NCI-H146 (cell line): ENCODE data around the gene DGKE.

Experiments used
- DNase-seq: peaks from one replicate; lab custom pipeline; 2025; lab: John Stamatoyannopoulos, UW

DGKE gene

DNA sequence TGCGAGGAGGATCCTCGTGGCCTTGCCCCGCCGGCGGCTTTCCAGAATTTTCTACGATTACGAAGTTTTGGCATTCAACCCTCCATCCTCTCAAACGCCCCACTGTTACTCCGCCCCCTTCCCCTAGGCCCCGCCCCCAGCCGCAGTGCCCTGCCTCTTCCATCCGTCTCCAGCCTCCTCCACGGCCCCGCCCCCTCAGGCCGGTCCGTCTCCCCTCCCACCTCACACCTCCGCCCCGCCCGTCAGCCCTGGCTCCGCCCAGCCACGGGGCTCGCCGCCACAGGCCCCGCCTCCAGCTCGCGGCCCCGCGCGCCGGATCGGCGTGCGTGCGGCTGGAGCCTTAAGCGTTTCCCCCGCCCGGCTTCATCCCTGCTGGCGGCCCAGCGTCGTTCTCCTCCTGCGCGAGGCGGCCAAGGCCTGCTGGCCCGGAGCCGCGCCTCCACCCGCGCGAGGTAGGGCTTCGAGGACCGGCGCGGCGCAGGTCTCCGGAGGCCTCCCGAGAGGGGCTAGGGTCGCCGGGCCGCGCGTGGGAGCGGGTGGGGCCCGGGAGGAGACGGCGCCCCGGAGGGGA, at the start of gene DGKE, which contains the start of gene C17orf67:
Gene DGKE, plus strand, starts transcription at position 343 of the 571 bp plus-strand sequence. CDS start 645 bp downstream, outside the sequence.
Gene C17orf67, minus strand, starts transcription at position 112 of the 571 bp plus-strand sequence. CDS start 18,110 bp downstream, outside the sequence.
- peak; percentile 96 for DNase-seq

GRCh38 chr17:56785405-56785804, 48.5 kb upstream of the DGKE start:
- no peak for DNase-seq

- DNase-seq: no peak
Measured at GRCh38 chr17:56785997-56786680, 47.8 kb upstream of the DGKE start.

DNA sequence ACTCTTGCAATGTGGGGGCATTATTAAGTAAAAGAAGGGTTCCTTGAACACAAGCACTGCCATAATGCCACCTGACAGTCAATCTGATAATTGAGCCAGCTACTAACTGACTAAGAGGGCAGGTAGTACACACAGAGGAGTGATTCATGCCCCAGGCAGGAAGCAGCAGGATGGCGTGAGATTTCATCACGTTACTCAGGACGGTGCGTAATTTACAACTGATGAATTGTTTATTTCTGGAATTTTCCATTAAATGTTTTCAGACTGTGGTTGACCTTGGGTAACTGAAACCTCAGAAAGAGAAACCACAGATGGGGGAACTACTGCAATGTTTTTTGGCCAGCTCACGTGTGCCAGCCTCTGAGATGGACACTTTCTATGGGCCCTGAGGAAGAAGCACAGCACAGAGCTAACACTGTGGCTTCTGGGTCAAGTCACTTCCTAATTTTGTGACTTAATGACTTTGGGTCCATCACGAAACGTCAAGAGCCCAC, 46.9 kb upstream of the DGKE start:
- peak; percentile 13 for DNase-seq

DNA sequence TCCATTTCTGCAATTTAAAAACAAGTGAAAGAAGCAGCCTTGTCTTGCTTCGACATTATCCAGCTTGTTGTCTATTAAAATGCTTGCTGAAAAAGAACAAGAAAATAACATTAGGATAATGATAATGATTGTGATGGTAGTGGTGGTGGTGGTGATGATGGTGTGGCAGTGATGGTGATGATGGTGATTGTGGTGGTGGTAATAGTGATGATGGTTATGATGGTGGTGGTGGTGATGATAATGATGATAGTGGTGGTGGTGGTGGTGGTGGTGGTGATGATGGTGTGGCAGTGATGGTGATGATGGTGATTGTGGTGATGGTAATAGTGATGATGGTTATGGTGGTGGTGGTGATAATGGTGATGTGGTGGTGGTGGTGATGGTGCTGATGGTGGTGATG, 41.7 kb upstream of the DGKE start:
- no peak for DNase-seq

GRCh38 chr17:56793531-56793930, 40.4 kb upstream of the DGKE start:
- DNase-seq: no peak

- no peak for DNase-seq
Measured at GRCh38 chr17:56793957-56794356, 40.0 kb upstream of the DGKE start.

GRCh38 chr17:56795221-56795865, 38.6 kb upstream of the DGKE start:
- DNase-seq: no peak

DNA sequence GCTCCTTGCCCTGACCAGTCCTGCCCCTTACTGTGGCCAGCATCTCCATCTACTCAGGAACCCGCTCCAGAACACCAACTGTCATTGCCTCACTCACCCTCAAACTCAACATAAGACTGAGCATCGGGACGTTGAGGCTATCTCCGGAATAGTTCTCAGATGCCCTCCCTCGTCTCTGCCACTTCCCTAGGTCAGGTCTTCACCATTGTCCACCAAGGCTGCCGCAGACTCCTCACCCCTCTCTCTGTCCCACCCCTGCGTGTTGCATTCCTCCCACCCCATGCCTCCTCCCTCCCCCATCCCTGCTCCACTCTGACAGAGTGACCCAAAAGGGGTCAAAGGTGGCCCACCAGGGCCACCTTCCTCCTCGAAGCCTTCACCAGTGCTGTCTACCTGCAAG, 37.4 kb upstream of the DGKE start:
- no peak for DNase-seq

- no peak for DNase-seq
Measured at GRCh38 chr17:56798916-56799315, 35.0 kb upstream of the DGKE start.

DNA sequence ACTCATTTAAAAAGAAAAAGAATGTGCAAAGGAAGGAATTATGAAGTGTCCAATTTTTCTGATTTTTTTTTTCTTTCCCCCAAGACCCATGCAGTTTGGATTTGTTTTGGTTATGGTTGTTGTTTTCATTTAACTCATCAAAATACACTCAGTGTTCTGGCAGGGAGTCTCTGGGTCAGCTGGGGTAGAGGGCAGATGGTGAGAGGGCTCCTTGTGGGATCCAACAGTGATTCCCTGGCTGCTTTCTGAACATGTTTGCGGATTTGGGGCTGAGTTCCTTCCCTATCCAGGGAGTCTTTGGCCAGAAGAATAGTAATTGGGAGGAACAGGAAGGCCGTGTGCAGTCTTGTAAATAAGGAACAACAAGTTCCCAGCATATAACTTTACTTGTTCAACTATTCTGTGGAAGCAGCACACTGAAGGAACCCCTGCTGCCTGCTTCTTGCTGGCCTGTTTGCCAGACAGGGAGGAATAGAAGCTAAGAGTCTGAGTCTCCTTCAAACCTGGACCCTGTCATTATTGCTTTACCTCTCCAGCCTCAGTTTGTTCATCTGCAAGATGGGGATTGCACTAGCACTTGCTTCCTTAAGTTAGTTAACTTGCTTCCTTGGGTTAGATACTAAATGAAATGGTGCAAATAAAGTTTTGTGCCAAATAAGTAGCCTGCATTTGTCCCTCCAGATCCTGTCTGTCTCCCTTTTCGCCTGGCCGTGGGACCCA, 32.3 kb upstream of the DGKE start:
- no peak for DNase-seq

DNA sequence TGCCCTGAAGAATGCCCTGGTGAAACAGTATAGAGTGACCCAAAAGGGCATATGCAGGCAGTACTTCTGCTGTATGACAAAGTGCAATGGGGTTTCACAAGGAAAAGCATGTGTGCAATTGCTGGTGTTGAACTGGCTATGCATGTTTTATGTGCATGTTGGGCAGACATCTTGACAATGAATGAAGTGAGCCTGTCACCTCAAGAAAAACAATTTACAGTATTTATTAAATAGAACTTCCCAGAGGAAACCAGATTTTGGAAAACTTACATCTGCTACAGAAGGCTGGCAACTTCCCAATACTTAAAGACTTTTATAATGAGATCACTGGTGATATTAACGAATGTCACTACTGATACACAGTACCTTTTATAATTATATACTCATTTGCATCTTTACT, 30.9 kb upstream of the DGKE start:
- no peak for DNase-seq

GRCh38 chr17:56804454-56804853, 29.5 kb upstream of the DGKE start:
- no peak for DNase-seq

- no peak for DNase-seq
Measured at GRCh38 chr17:56806949-56807348, 27.0 kb upstream of the DGKE start.

- DNase-seq: no peak
Measured at GRCh38 chr17:56807723-56808122, 26.2 kb upstream of the DGKE start.

- no peak for DNase-seq
Measured at GRCh38 chr17:56808503-56808902, 25.4 kb upstream of the DGKE start.

- no peak for DNase-seq
Measured at GRCh38 chr17:56809106-56809819, 24.7 kb upstream of the DGKE start.

- no peak for DNase-seq
Measured at GRCh38 chr17:56809820-56810179, 24.2 kb upstream of the DGKE start.

GRCh38 chr17:56810343-56810742, 23.6 kb upstream of the DGKE start:
- DNase-seq: no peak

- no peak for DNase-seq
Measured at GRCh38 chr17:56810891-56811775, 22.8 kb upstream of the DGKE start.

GRCh38 chr17:56812901-56813388, 21.0 kb upstream of the DGKE start:
- DNase-seq: no peak
